ENCODE data around the gene BORCS6. TPM values are rescaled to one million over a fixed set of nuclear protein-coding genes. Genes with fewer than 3 reads are reported as not detected.

The BORCS6 gene
- total and polyA plus RNA-seq, 2 of the 13 experiments (the other 11 are each of a cell fraction or from before 2014, with no cell fraction given), result 2.0 to 5.1 TPM

GRCh38 chr17:8189711-8190477, at the start of gene BORCS6 (continued):
- TF ChIP-seq GLI4 (CRISPR knock-in tag; IDR thresholded peaks at IDR 0.05; ENCODE audit: borderline replicate concordance) (peak; percentile 86; the same call in 1 of the 2 replicates), MLX (CRISPR knock-in tag; IDR thresholded peaks at IDR 0.05) (no peak), ZNF136 (CRISPR knock-in tag; IDR thresholded peaks at IDR 0.05; ENCODE audit: low read depth) (0 out of 2 replicates have a peak, but pooled peaks have one; percentile 45), RBFOX2 (IDR thresholded peaks at IDR 0.05; ENCODE audit: low read depth, low read length) (peak; percentile 65), NKX3-1 (CRISPR knock-in tag; IDR thresholded peaks at IDR 0.05) (0 out of 2 replicates have a peak, but pooled peaks have one; percentile 50), ZNF362 (CRISPR knock-in tag; IDR thresholded peaks at IDR 0.05; ENCODE audit: borderline replicate concordance) (peak; percentile 36; the same call in 1 of the 2 replicates), MED1 (CRISPR knock-in tag; IDR thresholded peaks at IDR 0.05) (peak; percentile 36; the same call in 1 of the 2 replicates), ZNF280B (CRISPR knock-in tag; IDR thresholded peaks at IDR 0.05; ENCODE audit: borderline replicate concordance) (peak; percentile 64; the same call in 1 of the 2 replicates), HMGXB3 (CRISPR knock-in tag; IDR thresholded peaks at IDR 0.05; ENCODE audit: borderline replicate concordance) (peak; percentile 51; the same call in 1 of the 2 replicates), ZNF777 (CRISPR knock-in tag; IDR thresholded peaks at IDR 0.05) (peak; percentile 99), ZNF431 (CRISPR knock-in tag; IDR thresholded peaks at IDR 0.05; ENCODE audit: borderline replicate concordance, low read depth) (no peak), KMT2A (CRISPR knock-in tag; IDR thresholded peaks at IDR 0.05) (0 out of 2 replicates have a peak, but pooled peaks have one; percentile 14), HNF4A (CRISPR knock-in tag; IDR thresholded peaks at IDR 0.05) (peak; percentile 24; the same call in 1 of the 2 replicates), ZBTB2 (CRISPR knock-in tag; IDR thresholded peaks at IDR 0.05; ENCODE audit: low read depth) (0 out of 2 replicates have a peak, but pooled peaks have one; percentile 29), POLR2A (IDR thresholded peaks at IDR 0.05; ENCODE audit: insufficient read depth in 1 of 2, low read depth in 2 of 2, low read length in 2 of 2) (peak; percentile 30 to 46; a peak in 2 of 4 replicates), SMAD1 (CRISPR knock-in tag; IDR thresholded peaks at IDR 0.05; ENCODE audit: borderline replicate concordance, low read depth) (0 out of 2 replicates have a peak, but pooled peaks have one; percentile 2), ZBTB14 (CRISPR knock-in tag; IDR thresholded peaks at IDR 0.05) (no peak)

Data from HepG2 (cell line).